Uterus (tissue), 2 donors: ENCODE measurements around the gene AFF4.

Experiments
- POLR2A ChIP-seq, 2 donors: fragments of 450-650 bp; IDR thresholded peaks; one replicate each; pipeline ENCODE4 v1.6.1; 2016; ENCODE audit warnings: antibody characterized with exemption in 2 of 2, mild to moderate bottlenecking in 1 of 2, moderate library complexity in 1 of 2
- TF ChIP-seq, protein P1 (sequence below), 4 experiments: fragments of 200-600 bp in 2 of 4; fragments of 450-650 bp in 2 of 4; sonication (generic) in 2 of 4; IDR thresholded peaks; one replicate each; pipeline ENCODE4 v1.5.1; 2016 to 2019; ENCODE audit warnings: antibody characterized with exemption in 4 of 4, mild to moderate bottlenecking in 2 of 4, moderate library complexity in 1 of 4

GRCh38 chr5:132927355-132928061 lies 35.9 kb downstream of the AFF4 start:
- no peak for TF ChIP-seq POLR2A (IDR thresholded peaks at IDR 0.05)
- TF ChIP-seq, protein P1, sequence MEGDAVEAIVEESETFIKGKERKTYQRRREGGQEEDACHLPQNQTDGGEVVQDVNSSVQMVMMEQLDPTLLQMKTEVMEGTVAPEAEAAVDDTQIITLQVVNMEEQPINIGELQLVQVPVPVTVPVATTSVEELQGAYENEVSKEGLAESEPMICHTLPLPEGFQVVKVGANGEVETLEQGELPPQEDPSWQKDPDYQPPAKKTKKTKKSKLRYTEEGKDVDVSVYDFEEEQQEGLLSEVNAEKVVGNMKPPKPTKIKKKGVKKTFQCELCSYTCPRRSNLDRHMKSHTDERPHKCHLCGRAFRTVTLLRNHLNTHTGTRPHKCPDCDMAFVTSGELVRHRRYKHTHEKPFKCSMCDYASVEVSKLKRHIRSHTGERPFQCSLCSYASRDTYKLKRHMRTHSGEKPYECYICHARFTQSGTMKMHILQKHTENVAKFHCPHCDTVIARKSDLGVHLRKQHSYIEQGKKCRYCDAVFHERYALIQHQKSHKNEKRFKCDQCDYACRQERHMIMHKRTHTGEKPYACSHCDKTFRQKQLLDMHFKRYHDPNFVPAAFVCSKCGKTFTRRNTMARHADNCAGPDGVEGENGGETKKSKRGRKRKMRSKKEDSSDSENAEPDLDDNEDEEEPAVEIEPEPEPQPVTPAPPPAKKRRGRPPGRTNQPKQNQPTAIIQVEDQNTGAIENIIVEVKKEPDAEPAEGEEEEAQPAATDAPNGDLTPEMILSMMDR (IDR thresholded peaks at IDR 0.05), result no peak
